T-helper 2 cell treated with Interferon-gamma antibody and Interleukin-4, amounts not matched to agents 100 ng/mL and 5 ng/mL, for 36 hours (primary cell): Measurements from ENCODE around the gene TRIM50. TPM values are rescaled to one million over a fixed set of nuclear protein-coding genes. Genes with fewer than 3 reads are reported as not detected.
"Not testable (repeated sequence)": the region's sequence is repeated elsewhere in the genome, so short reads cannot be mapped to it uniquely, and the experiment has no call there.

Experiments used
- intact Hi-C: fragments of 100-400 bp; cut with micrococcal nuclease; formaldehyde crosslinking; loops from one replicate; pipeline ENCODE4 v1.15.1; 2023
- total RNA-seq: library from RNA; stranded (reverse); gene quantifications from 2 replicates; pipeline ENCODE4 v1.2.3, GENCODE V29; 2022

TRIM50 gene
- total RNA-seq, 1 donor from 2014 or later = not detected

GRCh38 chr7:73350306-73351068 is 22.6 kb upstream of the TRIM50 start:
- intact Hi-C loops = no loop called here

DNA sequence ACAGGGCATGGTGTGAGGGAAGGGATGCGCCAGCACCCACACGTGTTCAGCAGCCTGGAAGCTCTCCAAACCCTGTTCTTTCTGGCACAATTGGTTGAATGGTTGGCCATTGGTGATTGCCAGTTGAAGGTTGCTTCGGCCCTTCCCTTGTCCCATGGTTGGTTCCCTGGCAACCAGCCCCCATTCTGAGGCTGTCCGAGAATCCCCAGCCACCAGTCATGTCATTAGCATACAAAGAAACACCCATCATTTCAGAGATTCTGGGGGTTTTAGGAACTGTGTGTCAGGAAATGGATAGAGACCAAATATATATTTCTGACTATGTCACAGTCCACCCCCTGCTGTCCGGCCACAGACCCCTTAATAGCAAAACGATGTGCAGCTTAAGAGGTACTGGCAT is 21.9 kb upstream of the TRIM50 start:
- intact Hi-C loops = no loop called here

DNA sequence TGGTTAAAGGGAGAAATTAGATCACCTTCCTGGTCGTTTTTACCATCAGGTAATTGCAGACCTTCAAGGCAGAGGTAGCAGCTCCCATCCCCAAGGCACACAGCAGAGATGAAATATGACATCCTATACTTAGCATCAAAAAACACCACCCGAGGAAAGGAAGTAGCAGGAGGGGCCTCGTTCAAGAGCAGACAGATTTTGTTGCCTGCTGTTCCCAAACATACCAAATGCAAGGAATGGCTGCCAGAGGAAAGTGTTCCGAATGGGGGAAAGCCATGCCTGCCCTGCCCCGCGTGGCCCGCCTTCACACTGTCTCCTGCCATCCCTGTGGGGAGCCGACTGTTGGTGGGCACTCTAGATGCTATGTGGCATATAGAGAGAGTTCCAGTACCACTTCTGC is 18.1 kb upstream of the TRIM50 start:
- intact Hi-C loops = no loop called here

DNA sequence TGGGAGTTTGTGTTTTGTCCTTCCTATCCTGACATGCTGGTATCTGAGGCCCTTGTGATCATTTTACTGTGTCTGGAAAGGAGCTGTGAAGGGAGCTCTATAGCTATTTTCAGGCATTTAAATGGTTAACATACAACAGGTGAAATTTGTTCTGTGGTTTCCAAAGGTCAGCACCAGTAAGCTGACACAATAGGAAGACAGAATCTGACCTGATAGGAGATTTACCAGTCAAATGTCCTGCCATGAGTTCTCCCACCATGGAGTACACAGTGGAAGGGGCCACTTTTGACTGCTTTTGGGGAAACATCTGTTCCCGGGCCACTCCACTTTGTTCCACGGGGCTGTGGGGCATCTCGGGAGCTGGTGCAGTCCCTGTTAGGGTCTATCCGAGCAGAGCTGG is 17.7 kb upstream of the TRIM50 start:
- intact Hi-C loops = no loop called here

DNA sequence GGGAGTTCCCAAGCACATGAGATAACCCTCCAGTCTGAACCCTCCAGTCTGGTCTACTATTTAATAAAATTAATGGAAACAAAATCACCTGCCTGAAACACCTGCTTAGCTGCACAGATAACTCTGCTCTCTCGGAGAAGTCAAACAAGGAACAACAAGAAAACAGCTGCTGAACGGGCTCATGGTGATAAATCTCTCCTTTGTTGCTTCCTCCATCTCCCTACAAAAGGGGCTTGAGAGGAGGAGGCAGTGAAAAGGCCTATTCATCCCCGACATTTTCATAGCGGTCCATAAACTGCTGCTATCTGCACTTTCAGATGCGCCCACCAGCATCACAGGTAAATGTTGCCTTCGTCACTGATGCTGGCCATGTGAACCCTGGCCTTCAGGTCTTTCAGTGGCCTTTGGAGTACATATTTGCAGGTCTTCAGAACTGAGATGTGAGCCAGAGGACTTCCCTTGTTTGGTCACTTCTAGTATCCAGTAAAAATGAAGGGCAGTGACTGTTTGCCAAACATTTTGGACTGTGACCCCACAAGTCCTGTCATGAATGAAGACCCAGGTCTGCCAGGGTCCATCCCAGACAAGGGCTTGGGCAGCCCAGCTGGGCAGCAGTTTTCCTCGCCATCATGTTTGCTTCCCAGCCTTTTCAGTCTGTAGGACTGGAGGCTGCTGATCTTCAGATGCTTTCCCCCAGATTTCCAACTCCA is 15.9 kb upstream of the TRIM50 start:
- intact Hi-C loops = no loop called here

- intact Hi-C loops = no loop called here
Observed at GRCh38 chr7:73342645-73343044, 14.8 kb upstream of the TRIM50 start.

- intact Hi-C loops = no loop called here
Observed at GRCh38 chr7:73341877-73342276, 14.0 kb upstream of the TRIM50 start.

- intact Hi-C loops = no loop called here
Observed at GRCh38 chr7:73340514-73340913, 12.6 kb upstream of the TRIM50 start.

DNA sequence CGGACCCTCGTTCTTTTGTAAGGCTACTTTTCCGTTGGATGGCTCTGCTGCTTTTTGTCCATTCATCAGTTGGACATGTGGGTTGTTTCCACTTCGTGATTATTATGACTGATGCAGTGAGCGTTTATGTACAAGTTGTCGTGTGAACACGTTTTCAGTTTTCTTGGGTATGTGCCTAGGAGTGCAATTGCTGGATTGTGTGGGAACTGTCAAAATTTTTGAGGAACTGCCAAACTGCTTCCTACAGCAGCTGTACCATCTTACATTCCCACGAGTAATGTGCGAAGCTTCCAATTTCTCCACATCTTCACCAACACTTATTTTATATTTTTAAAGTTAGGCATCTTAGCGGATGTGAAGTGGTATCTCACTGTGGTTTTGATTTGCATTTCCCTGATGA is 10.4 kb upstream of the TRIM50 start:
- intact Hi-C loops = no loop called here

DNA sequence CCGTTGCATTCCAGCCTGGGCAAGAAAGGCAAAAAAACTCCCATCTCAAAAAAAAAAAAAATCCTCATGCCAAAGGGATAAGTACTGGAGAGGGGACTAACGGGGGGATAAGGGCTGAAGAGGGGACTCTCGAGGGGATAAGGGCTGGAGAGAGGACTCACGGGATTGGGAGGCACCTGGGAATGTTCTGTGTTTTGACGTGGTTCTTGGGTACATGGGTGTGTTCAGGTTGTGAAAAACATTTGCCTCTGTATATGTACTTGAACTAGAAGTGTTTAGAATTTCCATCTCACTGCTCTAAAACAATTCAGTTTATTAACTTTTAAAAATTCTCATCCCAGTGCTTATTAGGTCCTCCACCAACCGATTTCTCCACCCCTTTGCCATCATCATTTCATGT is 4.6 kb upstream of the TRIM50 start:
- intact Hi-C loops = no loop called here

DNA sequence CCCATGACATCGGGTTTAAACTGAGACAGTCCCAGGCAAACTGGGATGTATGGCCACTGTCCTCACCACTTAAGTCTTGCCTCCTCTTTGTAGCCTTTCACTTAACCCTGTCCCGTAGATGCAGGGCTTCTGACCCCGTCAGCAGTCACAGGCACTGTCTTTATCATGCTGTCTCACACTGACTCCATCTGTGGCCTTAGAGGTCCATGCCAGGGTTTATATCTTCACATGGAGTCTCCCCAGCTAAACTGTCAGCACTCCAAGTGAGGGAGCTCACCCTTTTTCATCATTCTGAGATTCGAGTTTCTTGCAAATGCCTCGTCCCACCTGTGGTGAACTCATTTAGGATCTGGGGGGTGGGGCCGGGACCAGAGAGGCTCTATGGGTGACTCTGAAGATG is 2.9 kb upstream of the TRIM50 start:
- intact Hi-C loops = no loop called here

GRCh38 chr7:73329861-73330581 is 2.1 kb upstream of the TRIM50 start:
- intact Hi-C loops = loop anchor here (5.0 kb wide), 1 partner anchor 257 kb away; no protein-coding TSS in a partner anchor

GRCh38 chr7:73328696-73329095 is 814 bp upstream of the TRIM50 start:
- intact Hi-C loops = loop anchor here (5.0 kb wide), 1 partner anchor 259 kb away; no protein-coding TSS in a partner anchor

DNA sequence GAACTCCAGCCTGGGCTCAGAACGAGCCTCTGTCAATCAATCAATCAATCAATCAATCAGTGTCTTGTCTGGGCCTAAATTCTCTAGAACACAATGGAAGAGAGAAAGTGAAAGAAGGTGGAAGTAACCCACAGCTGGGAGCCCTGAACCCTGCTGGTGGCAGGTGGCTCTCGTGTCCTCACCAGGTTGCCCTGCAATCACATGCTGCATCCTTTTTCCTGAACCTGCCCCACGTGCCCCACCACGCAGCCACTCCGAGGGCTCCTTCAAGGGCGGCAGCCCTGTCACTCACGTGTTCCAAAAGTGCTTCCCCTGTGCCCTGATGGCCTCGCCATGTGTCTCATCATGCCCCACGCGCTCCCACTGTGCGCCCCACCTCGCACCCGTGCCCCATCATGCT is 433 bp downstream of the TRIM50 start:
- intact Hi-C loops = loop anchor here (5.0 kb wide), 1 partner anchor 260 kb away; no protein-coding TSS in a partner anchor

DNA sequence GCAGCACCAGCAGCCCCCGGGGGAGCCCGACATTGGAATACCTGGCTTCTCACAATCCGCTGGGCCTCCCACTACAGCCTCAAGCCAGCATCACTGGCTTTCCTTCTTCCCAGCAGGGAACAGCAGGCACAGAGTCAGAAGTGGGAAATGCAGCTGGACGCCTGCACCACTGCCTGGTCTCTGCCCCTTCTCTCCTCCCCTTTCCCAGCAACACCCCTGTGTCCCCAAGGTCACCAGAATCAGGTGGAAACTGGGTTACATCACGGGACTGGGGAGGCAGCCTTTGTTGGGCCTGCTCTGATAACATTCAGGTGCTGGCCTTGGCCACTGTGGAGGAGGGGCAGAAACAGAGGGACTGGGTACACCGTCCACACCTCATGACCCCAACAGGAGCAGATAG is 2.5 kb downstream of the TRIM50 start:
- intact Hi-C loops = loop anchor here (5.0 kb wide), 1 partner anchor 262 kb away; no protein-coding TSS in a partner anchor

GRCh38 chr7:73324081-73324845 is 3.6 kb downstream of the TRIM50 start:
- intact Hi-C loops = not testable (repeated sequence)

DNA sequence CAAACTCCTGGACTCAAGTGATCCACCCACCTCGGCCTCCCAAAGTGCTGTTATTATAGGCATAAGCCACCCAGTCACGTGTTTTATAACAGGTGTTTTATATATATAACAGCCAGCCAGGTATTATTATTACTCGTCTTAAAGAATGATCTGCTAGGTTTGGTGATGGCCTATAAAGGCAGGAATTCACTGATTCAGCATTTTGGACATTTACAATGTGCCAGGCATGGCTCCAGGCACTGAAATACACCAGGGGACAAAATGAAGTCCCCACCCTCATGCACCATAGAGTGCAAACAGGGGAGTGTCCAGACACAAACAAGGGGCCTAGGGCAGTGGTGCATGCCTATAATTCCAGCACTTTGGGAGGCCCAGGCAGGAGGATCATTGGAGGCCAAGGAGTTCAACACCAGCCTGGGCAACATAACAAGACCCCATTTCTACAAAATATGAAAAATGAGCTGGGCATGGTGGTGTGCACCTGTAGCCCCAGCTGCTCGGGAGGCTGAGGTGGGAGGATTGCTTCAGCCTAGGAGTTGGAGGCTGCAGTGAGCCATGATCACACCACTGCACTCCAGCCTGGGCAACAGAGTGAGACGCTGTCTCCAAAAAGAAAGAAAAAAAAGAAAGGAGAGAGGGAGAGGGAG is 4.3 kb downstream of the TRIM50 start:
- intact Hi-C loops = not testable (repeated sequence)

- intact Hi-C loops = not testable (repeated sequence)
Observed at GRCh38 chr7:73320009-73320408, 7.9 kb downstream of the TRIM50 start.

DNA sequence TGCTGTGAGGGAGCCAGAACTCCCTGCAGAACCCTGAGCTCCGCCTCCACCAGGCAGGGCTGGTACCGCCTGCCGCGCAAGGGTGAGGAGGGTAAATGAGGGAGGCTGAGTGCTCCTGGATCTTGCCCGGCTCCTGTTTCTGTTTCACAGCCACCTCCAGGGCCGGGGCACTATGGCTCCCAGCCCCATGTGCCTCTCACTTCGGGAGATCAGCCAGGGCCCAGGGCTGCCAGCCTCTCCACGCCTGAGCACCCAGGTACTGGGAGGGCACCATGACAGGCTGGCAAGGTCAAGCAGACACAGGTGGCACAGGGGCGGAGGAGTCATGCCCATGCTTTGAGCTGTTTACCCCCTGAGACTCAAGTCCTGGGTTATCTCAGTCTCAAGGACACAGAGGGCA is 8.3 kb downstream of the TRIM50 start:
- intact Hi-C loops = not testable (repeated sequence)

DNA sequence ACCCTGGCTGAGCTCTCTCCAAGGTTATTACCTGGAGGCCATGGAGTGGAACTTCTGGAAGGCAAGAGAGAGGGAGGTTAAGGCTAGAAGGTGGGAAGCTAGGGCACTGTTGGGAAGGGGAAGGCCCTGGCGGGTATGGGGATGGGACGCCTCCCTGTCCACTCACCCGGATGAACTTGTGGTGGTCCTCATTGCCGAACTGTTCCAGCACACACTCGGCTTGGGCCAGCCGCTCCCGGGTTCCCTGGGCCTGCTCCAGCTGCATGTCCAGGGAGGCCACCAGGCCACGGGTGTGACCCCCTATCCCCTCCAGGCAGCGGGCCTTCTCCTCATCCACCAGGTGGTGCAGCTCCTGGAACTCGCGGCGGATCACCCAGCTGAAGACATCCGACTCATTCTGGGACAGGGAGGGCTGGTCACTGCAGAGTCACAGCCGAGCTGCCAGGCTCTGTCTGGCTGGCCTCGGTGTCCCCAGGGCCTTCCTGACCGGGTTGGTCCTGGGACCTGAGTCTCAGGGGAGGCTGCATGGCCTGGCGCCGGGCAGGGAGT is 9.2 kb downstream of the TRIM50 start:
- intact Hi-C loops = not testable (repeated sequence)
